A549 (cell line): ENCODE data around the gene PCGF3. TPM values are rescaled to one million over a fixed set of nuclear protein-coding genes. Genes with fewer than 3 reads are reported as not detected.

Experiments
- ATAC-seq, 2 experiments: fragments of 200-7000 bp in 1 of 2; fragments of >200 bp in 1 of 2; cut with Nextera tagmentation in 1 of 2; cut with Tn5 transposase in 1 of 2; 3 replicates each; pipeline versions ENCODE4 v1.8.0 to v1.9.1; 2018 to 2020; ENCODE audit warnings: mild to moderate bottlenecking in 1 of 2, moderate library complexity in 1 of 2
- CTCF ChIA-PET: fragments of 300-600 bp; sonication (Branson Sonifier 250); formaldehyde crosslinking; extraction: SDS; loops from one replicate; lab custom pipeline; 2021; ENCODE audit warnings: antibody characterized with exemption, inconsistent platforms; lab: Yijun Ruan, JAX
- POLR2A ChIA-PET: fragments of 350-600 bp; formaldehyde crosslinking; extraction: SDS; loops from one replicate; lab custom pipeline; 2021; ENCODE audit warnings: antibody characterized with exemption, inconsistent platforms; lab: Yijun Ruan, JAX
- DNase-seq, 2 experiments: peaks; one replicate each; pipeline versions ENCODE4 v3.0.0 to v3.0.0-alpha.2; 2011 to 2016; ENCODE audit warnings: low read depth in 1 of 2, low spot score in 1 of 2
- FAIRE-seq: peaks from 2 replicates; lab custom pipeline; 2011; peaks lifted over from hg19 to GRCh38; lab: Jason Lieb, UNC
- H3K27ac ChIP-seq, 2 experiments: fragments of >200 bp; sonication (Bioruptor Twin); formaldehyde crosslinking; 3 replicates each; pipeline ENCODE4 v1.5.1; 2016 to 2017
- H3K4me1 ChIP-seq: fragments of >200 bp; sonication (Bioruptor Twin); formaldehyde crosslinking; 3 replicates; pipeline ENCODE4 v1.6.1; 2016
- H3K4me2 ChIP-seq: fragments of >200 bp; sonication (Bioruptor Twin); formaldehyde crosslinking; 3 replicates; pipeline ENCODE4 v1.6.1; 2016
- H3K4me3 ChIP-seq: fragments of >200 bp; sonication (Bioruptor Twin); formaldehyde crosslinking; 3 replicates; pipeline ENCODE4 v1.5.1; 2016
- H3K9me3 ChIP-seq: fragments of >200 bp; sonication (Bioruptor Twin); formaldehyde crosslinking; 3 replicates; pipeline ENCODE4 v1.6.1; 2016
- BHLHE40 ChIP-seq: IDR thresholded peaks from 2 replicates; pipeline ENCODE4 v1.6.1; 2012; ENCODE audit warnings: low read depth, low read length, inconsistent platforms
- CBX2 ChIP-seq: fragments of 200-600 bp; sonication (generic); IDR thresholded peaks from 2 replicates; pipeline ENCODE4 v1.6.1; 2016; ENCODE audit warnings: low read depth, mild to moderate bottlenecking, borderline replicate concordance
- CEBPB ChIP-seq, 2 experiments: fragments of >200 bp in 1 of 2; sonication (Bioruptor Twin) in 1 of 2; formaldehyde crosslinking in 1 of 2; IDR thresholded peaks; 2 replicates each; pipeline ENCODE4 v1.6.1; 2012 to 2016
- CTCF ChIP-seq: fragments of >200 bp; sonication (Bioruptor Twin); formaldehyde crosslinking; IDR thresholded peaks from 3 replicates; pipeline ENCODE4 v1.5.1; 2016
- E2F6 ChIP-seq: IDR thresholded peaks from 2 replicates; pipeline ENCODE4 v1.6.1; 2012; ENCODE audit warnings: low read depth, borderline replicate concordance
- EHMT2 ChIP-seq: fragments of 200-600 bp; sonication (generic); IDR thresholded peaks from 2 replicates; pipeline ENCODE4 v1.6.1; 2016; ENCODE audit warnings: antibody characterized with exemption, low read depth, mild to moderate bottlenecking, moderate library complexity
- EP300 ChIP-seq, 2 experiments: fragments of >200 bp; sonication (Bioruptor Twin); formaldehyde crosslinking; IDR thresholded peaks; 2 replicates in 1 of 2; 3 replicates in 1 of 2; pipeline ENCODE4 v1.6.1; 2016 to 2017
- ESRRA ChIP-seq: fragments of 150-350 bp; IDR thresholded peaks from 2 replicates; pipeline ENCODE4 v1.6.1; 2014; ENCODE audit warnings: mild to moderate bottlenecking, low read length, borderline replicate concordance
- FOXS1 ChIP-seq: fragments of 250-450 bp; sonication (Bioruptor Pico); IDR thresholded peaks from 2 replicates; pipeline ENCODE4 v1.5.0; 2020; ENCODE audit warnings: mild to moderate bottlenecking, moderate library complexity
- HEYL ChIP-seq: fragments of 250-450 bp; sonication (Bioruptor Pico); IDR thresholded peaks from 2 replicates; pipeline ENCODE4 v1.8.0; 2021; ENCODE audit warnings: mild to moderate bottlenecking, moderate library complexity
- KDM5A ChIP-seq: fragments of 200-600 bp; sonication (generic); IDR thresholded peaks from 2 replicates; pipeline ENCODE4 v1.6.1; 2016; ENCODE audit warnings: antibody characterized with exemption, mild to moderate bottlenecking
- MAX ChIP-seq: IDR thresholded peaks from 2 replicates; pipeline ENCODE4 v1.6.1; 2012
- MAZ ChIP-seq: fragments of 150-350 bp; IDR thresholded peaks from 2 replicates; pipeline ENCODE4 v1.6.1; 2014; ENCODE audit warnings: antibody characterized with exemption, low read depth, low read length, borderline replicate concordance
- MYC ChIP-seq: IDR thresholded peaks from 2 replicates; pipeline ENCODE4 v1.6.1; 2012; ENCODE audit warnings: mild to moderate bottlenecking, inconsistent platforms, low read length, improper control_type of control experiment, borderline replicate concordance
- NFE2L2 ChIP-seq: fragments of 150-350 bp; conservative IDR thresholded peaks from 2 replicates; pipeline ENCODE4 v1.6.1; 2014; ENCODE audit warnings: low read length
- NR3C1 ChIP-seq: fragments of >200 bp; sonication (Bioruptor Twin); formaldehyde crosslinking; IDR thresholded peaks from 3 replicates; pipeline ENCODE4 v1.6.1; 2017
- PHF8 ChIP-seq: fragments of 200-600 bp; sonication (generic); IDR thresholded peaks from 2 replicates; pipeline ENCODE4 v1.6.1; 2016; ENCODE audit warnings: low read depth, mild to moderate bottlenecking, antibody characterized with exemption, moderate library complexity, borderline replicate concordance
- POLR2AphosphoS2 ChIP-seq: conservative IDR thresholded peaks from 2 replicates; pipeline ENCODE4 v1.6.1; 2012; ENCODE audit warnings: low read length, improper control_type of control experiment, inconsistent platforms
- RARB ChIP-seq: fragments of 250-450 bp; sonication (Bioruptor Pico); IDR thresholded peaks from 2 replicates; pipeline ENCODE4 v1.8.0; 2021; ENCODE audit warnings: mild to moderate bottlenecking, moderate library complexity
- RCOR1 ChIP-seq: fragments of 150-350 bp; IDR thresholded peaks from 2 replicates; pipeline ENCODE4 v1.6.1; 2014; ENCODE audit warnings: antibody characterized with exemption, low read length, low read depth
- RFX5 ChIP-seq: fragments of 450-650 bp; IDR thresholded peaks from 2 replicates; pipeline ENCODE4 v1.7.1; 2014; ENCODE audit warnings: antibody characterized with exemption, mild to moderate bottlenecking, moderate library complexity
- TFCP2L1 ChIP-seq: fragments of 250-450 bp; sonication (Bioruptor Pico); IDR thresholded peaks from 2 replicates; pipeline ENCODE4 v1.5.0; 2021; ENCODE audit warnings: mild to moderate bottlenecking
- TP53 ChIP-seq: fragments of 250-450 bp; sonication (Bioruptor Pico); IDR thresholded peaks from 2 replicates; pipeline ENCODE4 v1.5.0; 2021; ENCODE audit warnings: mild to moderate bottlenecking, moderate library complexity
- ZC3H11A ChIP-seq: fragments of 450-650 bp; IDR thresholded peaks from 2 replicates; pipeline ENCODE4 v1.6.1; 2014; ENCODE audit warnings: antibody characterized with exemption, mild to moderate bottlenecking
- ZSCAN20 ChIP-seq: fragments of 250-450 bp; sonication (Bioruptor Pico); IDR thresholded peaks from 2 replicates; pipeline ENCODE4 v1.8.0; 2022; ENCODE audit warnings: mild to moderate bottlenecking, moderate library complexity
- WGBS: methylation state at CpG from one replicate; pipeline ENCODE4 v1.1.6; 2017; ENCODE audit errors: missing lambda C conversion rate; 5-methylcytosine and 5-hydroxymethylcytosine counted together
- polyA plus RNA-seq, 4 experiments: library from polyadenylated mRNA; depleted of rRNA in 3 of 4; stranded (reverse); fragments of >200 nt; fragmentation: RNase III in 1 of 4; extraction: RNeasy Plus Mini Kit Qiagen cat#74134 plus additional on column Dnase treatment in 1 of 4; gene quantifications; 2 replicates in 3 of 4; 3 replicates in 1 of 4; pipeline ENCODE4 v1.2.3, GENCODE V29; 2011 to 2017

The PCGF3 gene
- polyA plus RNA-seq, 2 of the 4 experiments (the other 2 are of a cell fraction) = 15.9 to 21.0 TPM

GRCh38 chr4:708631-708933 lies 3.0 kb downstream of the PCGF3 start:
- no peak for ATAC-seq
- H3K4me3 ChIP-seq = no peak overlapping the region
- H3K27ac ChIP-seq = no peak overlapping the region
- TF ChIP-seq CTCF = no peak
- TF ChIP-seq MYC = no peak
- TF ChIP-seq TFCP2L1 (CRISPR knock-in tag) = no peak
- TF ChIP-seq, all 56 proteins: peak for 0
- Histone ChIP-seq H3K9me3 (no peaks in the 10 kb centered on the region), H3K4me2 (no peak overlapping the region), H3K4me1 (peaks cover 8% of the 10 kb centered on the region; the same call in 2 of the 3 replicates)
- ChIA-PET CTCF (interaction anchor here (1.0 kb wide), 1 partner anchor 33 kb away, joined by 4 read pairs; no protein-coding TSS in a partner anchor), POLR2A (no interaction called here)
- DNase-seq = no peak
- FAIRE-seq = no peak
- WGBS = 90% methylated on average over 4 of the region's 6 CpGs

GRCh38 chr4:709348-709747 lies 3.7 kb downstream of the PCGF3 start:
- peaks cover 8% of the 10 kb centered on the region; the same call in 2 of the 3 replicates for H3K4me1 ChIP-seq
- H3K9me3 ChIP-seq = no peaks in the 10 kb centered on the region
- ChIA-PET POLR2A (no interaction called here), CTCF (no interaction called here)
- 88% methylated on average over 6 of the region's 6 CpGs for WGBS
- no peak for DNase-seq
- ATAC-seq = no peak
- TF ChIP-seq ZSCAN20 (CRISPR knock-in tag) = no peak
- no peak for TF ChIP-seq BHLHE40
- TF ChIP-seq HEYL = no peak
- TF ChIP-seq E2F6 = no peak
- TF ChIP-seq TP53 (CRISPR knock-in tag) = no peak
- TF ChIP-seq EP300 (IDR thresholded peaks at IDR 0.05) = no peak
- no peak for TF ChIP-seq ESRRA
- no peak for TF ChIP-seq NFE2L2
- TF ChIP-seq POLR2AphosphoS2 = no peak
- no peak for TF ChIP-seq MYC
- no peak for TF ChIP-seq CBX2
- TF ChIP-seq PHF8 = no peak
- no peak for TF ChIP-seq EHMT2
- no peak for TF ChIP-seq TFCP2L1 (CRISPR knock-in tag)
- no peak for TF ChIP-seq MAZ
- no peak for TF ChIP-seq CTCF
- TF ChIP-seq KDM5A = no peak
- no peak overlapping the region for H3K27ac ChIP-seq
- no peak overlapping the region for H3K4me3 ChIP-seq
- FAIRE-seq = no peak
- H3K4me2 ChIP-seq = no peak overlapping the region

- Histone ChIP-seq H3K4me3 (no peak overlapping the region), H3K4me1 (peaks cover 6% of the 10 kb centered on the region; the same call in 2 of the 3 replicates), H3K4me2 (no peak overlapping the region), H3K9me3 (no peaks in the 10 kb centered on the region), H3K27ac (no peak overlapping the region)
- ChIA-PET POLR2A (no interaction called here), CTCF (no interaction called here)
- 84% methylated on average over 8 of the region's 9 CpGs for WGBS
- DNase-seq (no peak), FAIRE-seq (no peak), ATAC-seq (no peak)
- TF ChIP-seq PHF8 (no peak), ZC3H11A (no peak), RFX5 (no peak), FOXS1 (CRISPR knock-in tag) (no peak), NFE2L2 (no peak), MAX (no peak), RCOR1 (no peak), RARB (CRISPR knock-in tag) (no peak), NR3C1 (no peak), CEBPB (IDR thresholded peaks at IDR 0.05) (no peak), TP53 (CRISPR knock-in tag) (no peak)
Measured at GRCh38 chr4:710116-710515, 4.5 kb downstream of the PCGF3 start.
